Psoas muscle (tissue), 8 donors: Measurements from ENCODE around the gene CFAP46. TPM values are rescaled to one million over a fixed set of nuclear protein-coding genes. Genes with fewer than 3 reads are reported as not detected.

Source experiments
- ATAC-seq, 4 donors: fragments of 200-7000 bp; cut with Tn5 transposase; one replicate each; pipeline ENCODE4 v1.9.1; 2020; ENCODE audit warnings: moderate library complexity in 3 of 4, mild to moderate bottlenecking in 2 of 4
- DNase-seq, 2 donors: peaks; one replicate each; pipeline ENCODE4 v3.0.0-alpha.2; 2020
- H3K27ac ChIP-seq: fragments of 200-600 bp; one replicate; pipeline ENCODE4 v1.8.0; 2022
- H3K27me3 ChIP-seq, 3 donors: fragments of 200-600 bp in 1 of 3; one replicate each; pipeline versions ENCODE4 v1.6.1 to v1.8.0; 2013 to 2022; ENCODE audit warnings: low read length in 2 of 3, mild to moderate bottlenecking in 2 of 3, moderate library complexity in 1 of 3; ENCODE audit not compliant: insufficient read depth in 3 of 3
- H3K36me3 ChIP-seq, 2 donors: fragments of 200-600 bp in 1 of 2; one replicate each; pipeline versions ENCODE4 v1.6.1 to v1.8.0; 2013 to 2022; ENCODE audit warnings: low read depth in 1 of 2, mild to moderate bottlenecking in 1 of 2, moderate library complexity in 1 of 2; ENCODE audit not compliant: insufficient read depth in 1 of 2
- H3K4me1 ChIP-seq: fragments of 200-600 bp; one replicate; pipeline ENCODE4 v1.8.0; 2022
- H3K4me3 ChIP-seq: fragments of 200-600 bp; one replicate; pipeline ENCODE4 v1.8.0; 2022; ENCODE audit warnings: mild to moderate bottlenecking
- H3K9me3 ChIP-seq: fragments of 200-600 bp; one replicate; pipeline ENCODE4 v1.8.0; 2022
- WGBS, 3 donors: extraction: QIAGEN DNeasy Blood & Tissue Kit; methylation state at CpG; one replicate each; pipeline versions ENCODE4 v1.1.6 to v1.1.7; 2013; 5-methylcytosine and 5-hydroxymethylcytosine counted together
- intact Hi-C, 2 donors: fragments of 100-400 bp; cut with DNase I; formaldehyde crosslinking; loops; one replicate each; pipeline versions ENCODE4 v1.11.0 to v1.14.2; 2022
- polyA plus RNA-seq, 3 donors: library from polyadenylated mRNA; stranded (reverse); fragments of 200-250 nt; gene quantifications; one replicate each; pipeline ENCODE4 v1.2.3, GENCODE V29; 2013
- total RNA-seq, 4 donors: library from RNA; stranded (reverse); fragmentation: NEBNext Ultra II Directional in 2 of 4; extraction: Animal tissue kit (Norgen Biotek cat#: 25700) in 2 of 4; gene quantifications; one replicate each; pipeline versions ENCODE4 v1.2.1 to v1.2.4, GENCODE V29; 2021 to 2023
- TF ChIP-seq, protein P1 (sequence below): fragments of 200-600 bp; IDR thresholded peaks from one replicate; pipeline ENCODE4 v1.8.0; 2022; ENCODE audit warnings: antibody characterized with exemption
- donor health status: healthy with polysubstance abuse.
- donor health status: DM: no; HTN: no; CAD: no; lungs with moderate emphysema.
- donor health status: Bipolar disorder and iron deficiency.
- donor health status: healthy.
- donor health status: DM: yes; HTN: yes; CAD: no.
- donor health status: DM: no; HTN: no; CAD: no.
- donor health status: DM: no; HTN: no; CAD: no.
- donor health status: DM: yes; HTN: yes; CAD: no.

The CFAP46 gene
- total and polyA plus RNA-seq, 7 donors = 3.9 to 25.4 (median 13.8) TPM

DNA sequence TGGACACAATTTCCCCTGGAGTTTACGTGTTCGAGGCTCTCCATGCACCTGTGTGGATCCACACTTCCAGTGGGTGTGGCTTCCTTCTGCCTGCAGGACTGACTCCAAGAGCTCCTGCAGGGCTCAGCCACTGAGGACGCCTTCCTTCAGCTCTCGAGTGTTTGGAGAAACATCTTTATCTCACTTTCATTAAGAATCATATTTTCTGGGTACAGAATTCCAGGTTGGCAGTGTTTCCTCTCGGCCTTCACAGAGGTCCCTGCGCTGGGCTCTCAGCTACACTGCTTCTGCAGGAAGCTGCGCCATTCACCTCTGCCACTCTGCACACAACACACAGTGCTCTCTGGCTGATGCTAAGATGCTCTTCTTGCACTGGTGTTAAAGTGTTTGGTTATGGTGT, 86.5 kb downstream of the CFAP46 start:
- ATAC-seq = no peak
- intact Hi-C loops = no loop called here

GRCh38 chr10:132851451-132851850, 90.9 kb downstream of the CFAP46 start:
- TF ChIP-seq, protein P1, sequence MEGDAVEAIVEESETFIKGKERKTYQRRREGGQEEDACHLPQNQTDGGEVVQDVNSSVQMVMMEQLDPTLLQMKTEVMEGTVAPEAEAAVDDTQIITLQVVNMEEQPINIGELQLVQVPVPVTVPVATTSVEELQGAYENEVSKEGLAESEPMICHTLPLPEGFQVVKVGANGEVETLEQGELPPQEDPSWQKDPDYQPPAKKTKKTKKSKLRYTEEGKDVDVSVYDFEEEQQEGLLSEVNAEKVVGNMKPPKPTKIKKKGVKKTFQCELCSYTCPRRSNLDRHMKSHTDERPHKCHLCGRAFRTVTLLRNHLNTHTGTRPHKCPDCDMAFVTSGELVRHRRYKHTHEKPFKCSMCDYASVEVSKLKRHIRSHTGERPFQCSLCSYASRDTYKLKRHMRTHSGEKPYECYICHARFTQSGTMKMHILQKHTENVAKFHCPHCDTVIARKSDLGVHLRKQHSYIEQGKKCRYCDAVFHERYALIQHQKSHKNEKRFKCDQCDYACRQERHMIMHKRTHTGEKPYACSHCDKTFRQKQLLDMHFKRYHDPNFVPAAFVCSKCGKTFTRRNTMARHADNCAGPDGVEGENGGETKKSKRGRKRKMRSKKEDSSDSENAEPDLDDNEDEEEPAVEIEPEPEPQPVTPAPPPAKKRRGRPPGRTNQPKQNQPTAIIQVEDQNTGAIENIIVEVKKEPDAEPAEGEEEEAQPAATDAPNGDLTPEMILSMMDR = no peak
- peak in 1 of 2 donors; percentile 11 for DNase-seq
- WGBS, 3 donors = 91 to 95% (median 94%) methylated on average over 22 of the region's 22 CpGs
- no peak for ATAC-seq
- H3K4me1 ChIP-seq = no peaks in the 10 kb centered on the region
- H3K4me3 ChIP-seq = no peak overlapping the region
- intact Hi-C loops = no loop called here
- no peaks in the 10 kb centered on the region for H3K36me3 ChIP-seq
- H3K27ac ChIP-seq = no peak overlapping the region
- no peaks in the 10 kb centered on the region for H3K9me3 ChIP-seq
- H3K27me3 ChIP-seq = peaks cover 0 to 49% (median 14%) of the 10 kb centered on the region in 3 donors

More for the DNA sequence above, 86.5 kb downstream of the CFAP46 start:
- Histone ChIP-seq H3K4me1 (no peaks in the 10 kb centered on the region), H3K36me3 (no peaks in the 10 kb centered on the region), H3K9me3 (no peaks in the 10 kb centered on the region), H3K4me3 (no peak overlapping the region), H3K27me3 (peaks cover 0 to 34% (median 10%) of the 10 kb centered on the region in 3 donors), H3K27ac (no peak overlapping the region)
- TF ChIP-seq, protein P1 = no peak
- WGBS, 3 donors = 81 to 86% (median 85%) methylated on average over 7 of the region's 7 CpGs
- no peak for DNase-seq

GRCh38 chr10:132850896-132851295, 91.5 kb downstream of the CFAP46 start:
- 55 to 61% (median 59%) methylated on average over 17 of the region's 17 CpGs for WGBS, 3 donors
- TF ChIP-seq, protein P1 = no peak

DNA sequence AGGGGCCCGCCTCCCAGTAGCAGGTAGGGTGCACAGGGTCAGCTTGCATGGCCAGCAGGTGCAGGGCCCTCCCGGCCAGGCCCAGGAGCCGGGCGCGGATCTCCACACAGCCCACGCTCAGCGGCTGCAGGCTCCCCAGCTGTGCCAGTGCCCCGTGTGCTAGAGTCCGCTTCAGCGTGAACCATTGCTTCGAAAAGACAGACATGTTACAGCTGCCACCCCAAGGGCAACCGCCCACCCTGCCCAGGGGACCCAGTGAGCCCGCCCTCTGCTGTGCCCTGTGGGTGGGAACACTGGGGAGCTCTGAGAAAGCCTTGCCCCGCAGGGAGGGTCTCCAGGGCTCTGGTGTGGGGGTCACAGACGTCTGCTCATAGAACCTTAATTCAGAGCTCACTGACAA, 92.1 kb downstream of the CFAP46 start:
- Histone ChIP-seq H3K9me3 (no peaks in the 10 kb centered on the region), H3K4me1 (no peaks in the 10 kb centered on the region), H3K27me3 (peaks cover 0 to 53% (median 14%) of the 10 kb centered on the region in 3 donors), H3K4me3 (no peak overlapping the region), H3K36me3 (no peaks in the 10 kb centered on the region), H3K27ac (no peak overlapping the region)
- ATAC-seq (no peak), DNase-seq (peak in 1 of 2 donors; percentile 35)
- TF ChIP-seq, protein P1 = no peak
- WGBS, 3 donors = 59 to 67% (median 62%) methylated on average over 15 of the region's 15 CpGs
- intact Hi-C loops = no loop called here

More at GRCh38 chr10:132850896-132851295, 91.5 kb downstream of the CFAP46 start:
- H3K27ac ChIP-seq = no peak overlapping the region
- ATAC-seq = no peak
- H3K36me3 ChIP-seq = no peaks in the 10 kb centered on the region
- DNase-seq = peak in 1 of 2 donors; percentile 33
- no peaks in the 10 kb centered on the region for H3K9me3 ChIP-seq
- peaks cover 0 to 50% (median 14%) of the 10 kb centered on the region in 3 donors for H3K27me3 ChIP-seq
- H3K4me3 ChIP-seq = no peak overlapping the region
- no peaks in the 10 kb centered on the region for H3K4me1 ChIP-seq
- intact Hi-C loops = no loop called here

- no peak for ATAC-seq
- intact Hi-C loops = loop anchor here in 1 of 2 donors (10.0 kb wide), 1 partner anchor 55 kb away; no protein-coding TSS in a partner anchor
- WGBS, 3 donors = 85 to 96% (median 87%) methylated on average over 11 to 19 of the region's 19 CpGs
- DNase-seq = peak in 1 of 2 donors; percentile 24
- peaks cover 0 to 60% (median 14%) of the 10 kb centered on the region in 3 donors for H3K27me3 ChIP-seq
- H3K36me3 ChIP-seq = no peaks in the 10 kb centered on the region
- no peaks in the 10 kb centered on the region for H3K9me3 ChIP-seq
- no peak overlapping the region for H3K27ac ChIP-seq
- H3K4me1 ChIP-seq = no peaks in the 10 kb centered on the region
- TF ChIP-seq, protein P1 = no peak
- no peak overlapping the region for H3K4me3 ChIP-seq
These were observed 92.8 kb downstream of the CFAP46 start for GRCh38 chr10:132849546-132850031.
